NCI-H2196 treated with DMSO at 0.1 percent for 48 hours (cell line): ENCODE data around the gene CDC42EP4.
"Not testable (repeated sequence)": the region's sequence is repeated elsewhere in the genome, so short reads cannot be mapped to it uniquely, and the experiment has no call there.

Source experiments
- DNase-seq: peaks from one replicate; lab custom pipeline; 2025; ENCODE audit not compliant: unreplicated experiment; lab: John Stamatoyannopoulos, UW

Gene CDC42EP4

GRCh38 chr17:73281928-73282327 lies 29.9 kb downstream of the CDC42EP4 start:
- no peak for DNase-seq

GRCh38 chr17:73280191-73280590 lies 31.6 kb downstream of the CDC42EP4 start:
- no peak for DNase-seq

DNA sequence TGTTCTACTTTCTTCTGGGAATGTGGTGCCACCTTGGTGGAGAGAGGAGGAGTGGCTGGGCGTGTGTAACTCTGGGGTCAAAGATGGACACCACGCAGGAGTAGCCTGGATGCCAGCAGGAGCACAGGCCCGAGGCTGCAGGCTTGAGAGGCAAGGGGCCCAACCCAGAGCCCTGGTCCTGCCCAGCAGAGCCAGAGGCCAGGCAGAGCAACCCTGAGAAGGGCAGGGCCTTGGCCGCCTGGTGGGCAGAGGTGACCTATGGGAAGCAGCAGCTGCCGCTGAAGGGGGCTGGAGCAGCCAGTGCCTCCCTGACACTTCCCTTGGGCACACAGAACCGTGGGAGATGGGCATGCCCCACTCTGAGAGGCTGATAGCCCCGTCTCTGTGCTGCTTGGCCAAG lies 32.1 kb downstream of the CDC42EP4 start:
- DNase-seq: no peak

GRCh38 chr17:73278465-73279453 lies 33.0 kb downstream of the CDC42EP4 start:
- no peak for DNase-seq

DNA sequence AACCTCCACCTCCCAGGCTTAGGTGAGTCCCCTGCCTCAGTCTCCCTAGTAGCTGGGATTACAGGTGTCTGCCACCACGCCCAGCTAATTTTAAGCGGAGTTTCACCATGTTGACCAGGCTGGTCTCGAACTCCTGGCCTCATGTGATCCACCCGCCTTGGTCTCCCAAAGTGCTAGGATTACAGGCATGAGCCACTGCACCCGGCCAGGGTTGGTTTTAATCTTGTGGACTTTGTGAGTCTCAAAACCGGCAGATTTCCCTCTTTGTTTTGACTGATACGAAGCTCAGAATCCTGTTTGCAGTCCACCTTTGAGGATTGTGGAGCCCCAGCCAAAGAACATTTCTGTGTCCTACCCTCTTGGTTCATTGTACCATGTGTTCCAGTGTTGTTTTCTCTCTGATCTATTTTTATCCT lies 33.7 kb downstream of the CDC42EP4 start:
- no peak for DNase-seq

DNA sequence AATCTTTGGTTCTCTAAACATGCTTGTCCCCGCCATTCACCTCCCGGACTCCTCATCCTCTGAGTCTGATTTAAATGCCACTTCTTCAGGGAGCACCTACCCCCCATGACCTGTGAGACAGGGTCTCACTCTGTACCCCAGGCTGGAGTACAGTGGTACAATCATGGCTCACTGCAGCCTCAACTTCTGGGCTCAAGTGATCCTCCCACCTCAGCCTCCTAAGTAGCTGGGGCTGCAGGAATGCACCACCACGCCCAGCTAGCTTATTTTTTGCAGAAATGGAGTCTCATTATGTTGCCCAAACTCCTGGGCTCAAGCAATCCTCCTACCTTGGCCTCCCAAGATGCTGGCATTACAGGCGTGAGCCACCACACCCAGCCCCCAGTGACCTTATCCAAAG lies 37.3 kb downstream of the CDC42EP4 start:
- DNase-seq: no peak

GRCh38 chr17:73272906-73273218 lies 38.9 kb downstream of the CDC42EP4 start:
- no peak for DNase-seq

GRCh38 chr17:73271072-73271471 lies 40.7 kb downstream of the CDC42EP4 start:
- DNase-seq: no peak

DNA sequence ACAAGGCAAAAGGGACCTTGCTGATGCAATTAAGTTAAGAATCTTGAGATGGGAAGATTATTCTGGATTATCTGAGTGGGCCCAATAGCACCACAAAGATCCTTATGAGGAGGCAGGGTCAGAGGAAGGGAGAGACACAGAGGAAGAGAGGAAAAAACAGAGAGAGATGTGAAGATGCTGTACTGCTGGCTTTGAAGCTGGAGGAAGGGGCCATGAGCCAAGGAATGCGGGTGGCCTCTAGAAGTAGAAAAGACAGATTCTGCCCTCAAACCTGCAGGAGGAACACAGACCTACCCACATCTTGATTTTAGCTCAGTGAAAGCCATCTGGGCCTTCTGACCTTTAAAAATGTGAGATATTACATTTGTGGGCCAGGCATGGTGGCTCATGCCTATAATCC lies 42.0 kb downstream of the CDC42EP4 start:
- no peak for DNase-seq

DNA sequence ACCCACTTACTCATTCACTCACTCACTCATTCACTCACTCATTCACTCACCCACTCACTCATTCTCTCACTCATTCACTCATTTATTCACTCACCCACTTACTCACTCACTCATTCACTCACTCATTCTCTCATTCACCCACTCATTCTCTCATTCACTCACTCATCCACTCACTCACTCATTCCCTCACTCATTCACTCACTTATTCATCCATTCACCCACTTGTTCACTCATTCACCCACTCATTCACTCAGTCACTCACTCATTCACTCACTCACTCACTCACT lies 42.5 kb downstream of the CDC42EP4 start:
- no peak for DNase-seq

DNA sequence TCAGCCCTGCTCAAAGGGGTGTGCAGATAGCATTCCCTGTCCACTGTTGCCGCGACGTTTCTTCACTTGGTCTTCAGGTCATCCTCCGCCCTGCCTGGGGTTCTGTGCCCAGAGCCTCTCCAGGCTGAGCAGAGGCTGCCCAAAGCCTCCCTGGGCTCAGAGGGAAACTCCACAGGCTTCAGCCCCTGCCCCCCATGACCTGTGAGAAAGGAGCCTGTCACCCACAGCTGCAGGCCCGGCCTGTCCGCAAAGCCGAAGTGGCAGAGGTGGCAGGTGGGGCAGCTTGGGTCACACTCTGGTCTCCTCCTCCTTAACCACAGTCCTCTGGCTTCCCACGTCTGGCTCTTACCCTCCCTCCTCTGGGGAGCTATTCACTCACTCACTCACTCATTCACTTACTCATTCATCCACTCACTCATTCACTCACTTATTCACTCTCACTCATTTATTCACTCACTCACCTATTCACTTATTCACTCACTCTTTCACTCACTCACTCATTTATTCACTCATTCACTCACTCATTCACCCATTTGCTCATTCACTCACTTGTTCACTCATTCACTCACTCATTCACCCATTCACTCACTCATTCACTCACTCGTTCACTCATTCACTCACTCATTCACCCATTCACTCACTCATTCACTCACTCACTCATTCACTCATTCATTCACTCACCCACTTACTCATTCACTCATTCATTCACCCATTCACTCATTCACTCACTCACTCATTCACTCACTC lies 43.0 kb downstream of the CDC42EP4 start:
- no peak for DNase-seq

GRCh38 chr17:73267648-73268537 lies 43.9 kb downstream of the CDC42EP4 start:
- DNase-seq: no peak

- no peak for DNase-seq
Observed at GRCh38 chr17:73266796-73267195, 45.0 kb downstream of the CDC42EP4 start.

DNA sequence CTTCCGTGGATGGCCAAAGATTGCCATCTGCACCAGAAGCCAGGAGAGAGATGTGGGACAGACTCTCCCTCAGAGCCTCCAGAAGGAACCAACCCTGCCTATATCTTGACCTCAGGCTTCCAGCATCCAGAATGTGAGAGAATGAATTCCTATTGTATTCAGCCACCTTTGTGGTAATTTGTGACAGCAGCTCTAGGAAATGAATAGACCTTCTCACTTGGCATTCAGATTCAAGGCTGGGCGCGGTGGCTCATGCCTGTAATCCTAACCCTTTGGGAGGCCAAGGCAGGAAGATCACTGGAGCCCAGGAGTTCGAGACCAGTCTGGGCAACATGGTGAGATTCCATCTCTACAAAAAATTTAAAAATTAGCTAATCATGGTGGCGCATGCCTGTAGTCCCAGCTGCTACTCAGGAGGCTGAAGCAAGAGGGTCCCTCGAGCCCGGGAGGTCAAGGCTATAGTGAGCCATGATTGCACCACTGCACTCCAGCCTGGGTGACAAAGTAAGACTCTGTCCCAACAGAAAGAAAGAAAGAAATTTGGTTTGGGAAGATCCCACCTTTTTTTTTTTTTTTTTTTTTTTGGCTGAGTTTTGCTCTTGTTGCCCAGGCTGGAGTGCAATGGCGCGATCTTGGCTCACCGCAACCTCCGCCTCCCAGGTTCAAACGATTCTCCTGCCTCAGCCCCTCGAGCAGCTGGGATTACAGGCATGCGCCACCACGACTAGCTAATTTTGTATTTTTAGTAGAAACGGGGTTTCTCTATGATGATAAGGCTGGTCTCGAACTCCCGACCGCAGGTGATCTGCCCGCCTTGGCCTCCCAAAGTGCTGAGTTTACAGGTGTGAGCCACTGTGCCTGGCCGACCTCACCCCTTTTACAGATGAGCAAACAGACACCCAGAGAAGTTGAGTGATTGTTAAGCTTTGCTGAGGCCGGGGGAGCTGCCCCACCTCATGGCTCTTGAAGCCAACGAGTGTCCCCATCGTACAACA lies 45.9 kb downstream of the CDC42EP4 start:
- DNase-seq: no peak

- DNase-seq: not testable (repeated sequence)
Observed at GRCh38 chr17:73264448-73264847, 47.4 kb downstream of the CDC42EP4 start.

DNA sequence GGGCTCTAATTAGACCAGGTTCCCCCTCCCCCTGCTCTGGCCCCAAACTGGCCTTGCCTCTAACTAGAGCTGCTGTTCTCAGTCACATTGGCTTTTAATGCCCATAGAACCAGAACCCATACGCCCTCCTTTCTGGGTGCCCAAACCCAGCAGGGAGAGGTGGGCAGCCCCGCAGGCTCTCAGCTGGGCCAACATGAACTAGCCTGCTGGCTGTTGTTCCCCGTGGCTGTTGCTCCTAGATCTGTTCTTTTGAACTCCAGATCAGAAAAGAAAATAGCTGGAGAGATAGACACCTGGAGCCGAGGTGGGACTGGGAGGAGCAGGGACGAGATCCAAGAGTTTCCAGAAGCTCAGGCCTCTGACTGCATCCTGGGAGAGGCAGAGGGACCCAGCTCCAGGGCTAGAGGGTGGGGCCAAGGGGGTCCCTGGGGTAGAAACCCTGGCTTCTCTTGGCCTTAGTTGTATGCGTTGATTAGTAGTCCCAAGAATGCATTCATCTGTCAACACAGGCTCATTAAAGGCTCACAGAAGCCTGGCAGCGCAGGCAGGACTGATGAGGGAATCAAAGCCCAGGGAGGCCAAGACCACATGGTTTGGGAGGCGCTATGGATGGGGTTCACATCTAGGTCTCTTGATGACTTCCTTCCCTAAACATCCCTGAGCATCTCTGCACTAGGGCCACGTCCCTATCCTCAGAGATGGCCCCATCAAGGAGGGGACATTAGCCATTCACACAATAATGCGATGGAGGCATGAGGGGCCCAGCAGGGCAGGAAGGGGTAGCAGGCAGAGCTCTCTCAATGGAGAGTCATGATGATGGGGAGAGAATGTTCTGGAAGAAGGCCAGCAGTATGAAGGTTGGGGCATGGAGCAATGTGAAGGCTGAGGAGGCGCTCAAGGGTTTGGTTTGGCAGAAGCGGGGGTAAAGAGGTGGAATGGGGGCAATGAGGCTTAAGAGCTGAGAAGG lies 48.8 kb downstream of the CDC42EP4 start:
- no peak for DNase-seq

DNA sequence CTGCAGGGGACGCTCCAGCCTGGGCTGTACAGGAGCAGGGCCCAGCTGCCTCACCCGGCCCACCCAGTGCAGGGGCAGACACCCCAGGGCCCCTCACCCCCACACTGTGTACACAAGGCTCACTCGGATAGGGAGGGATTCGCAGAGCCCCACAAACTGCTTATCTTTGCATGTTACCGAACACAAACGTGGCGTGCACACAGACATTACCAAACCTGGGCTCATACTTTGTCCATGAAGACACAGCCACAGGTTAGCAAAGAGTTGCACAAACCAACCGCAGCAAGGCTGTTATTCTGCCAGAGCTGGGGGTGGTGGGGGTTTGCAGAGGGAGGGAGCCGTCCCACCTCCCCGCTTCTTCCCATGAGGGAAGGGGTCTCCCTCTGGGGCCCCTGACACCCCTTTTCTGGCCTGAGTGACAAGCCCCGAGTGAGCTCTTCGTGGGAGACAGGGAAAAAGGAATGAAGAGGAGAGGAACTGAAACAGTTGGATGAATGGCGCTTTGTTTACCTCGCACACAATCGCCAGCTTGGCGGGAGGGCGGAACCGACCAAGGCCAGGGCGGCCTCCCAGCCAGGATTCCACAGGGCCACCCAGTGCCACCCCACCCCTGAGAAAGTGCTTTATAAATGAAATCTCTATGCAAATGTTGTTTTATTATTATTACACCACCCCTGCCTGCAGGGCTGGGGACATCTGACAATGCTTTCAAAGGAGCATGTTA lies 49.7 kb downstream of the CDC42EP4 start:
- DNase-seq: no peak

DNA sequence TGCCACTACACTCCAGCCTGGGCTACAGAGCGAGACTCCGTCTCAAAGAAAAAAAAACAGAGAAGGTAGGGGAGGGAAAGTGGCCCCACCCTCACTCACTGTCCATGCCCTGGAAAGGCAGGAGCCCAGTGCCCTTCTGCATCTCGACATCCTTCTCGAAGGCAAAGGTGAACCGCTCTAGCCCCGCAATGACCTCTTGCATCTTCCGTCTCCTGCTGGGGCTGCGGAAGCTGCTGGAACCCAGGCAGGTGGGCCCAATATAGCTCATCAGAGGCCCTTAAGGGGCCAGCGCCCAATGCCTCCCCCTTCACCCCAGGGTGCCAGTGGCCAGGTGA lies 50.2 kb downstream of the CDC42EP4 start, which contains the start of gene CPSF4L:
TSS of gene CPSF4L (minus strand) at position 264 of the 335 bp plus-strand sequence. CDS start at position 202, 62 bp downstream.
- DNase-seq: no peak
